GM19239 (cell line): ENCODE data around the gene ZNF573.
A peak's percentile ranks its signal among the peaks of the same experiment; 100 is the strongest.

Source experiments
- DNase-seq: peaks from one replicate; pipeline ENCODE4 v3.0.0; 2011; ENCODE audit warnings: low spot score; ENCODE audit not compliant: insufficient read length
- FAIRE-seq: peaks from 2 replicates; lab custom pipeline; 2011; peaks lifted over from hg19 to GRCh38; lab: Jason Lieb, UNC

The ZNF573 gene

DNA sequence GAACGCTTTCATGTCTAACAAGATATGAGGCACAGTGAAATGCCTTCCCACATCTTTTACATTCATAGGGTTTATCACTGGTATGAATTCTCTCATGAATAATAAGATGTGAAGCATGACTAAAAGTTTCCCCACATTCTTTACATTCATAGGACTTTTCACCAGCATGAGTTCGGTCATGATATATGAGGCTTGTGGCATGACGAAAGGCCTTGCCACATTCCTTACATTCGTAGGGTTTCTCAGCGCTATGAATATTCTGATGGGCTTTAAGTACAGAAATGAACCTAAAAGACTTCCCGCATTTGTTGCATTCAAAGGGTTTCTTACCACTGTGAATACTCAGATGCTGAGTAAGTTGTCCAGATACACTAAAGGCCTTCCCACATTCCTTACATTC is 81.2 kb downstream of the ZNF573 start:
- FAIRE-seq, result no peak

DNA sequence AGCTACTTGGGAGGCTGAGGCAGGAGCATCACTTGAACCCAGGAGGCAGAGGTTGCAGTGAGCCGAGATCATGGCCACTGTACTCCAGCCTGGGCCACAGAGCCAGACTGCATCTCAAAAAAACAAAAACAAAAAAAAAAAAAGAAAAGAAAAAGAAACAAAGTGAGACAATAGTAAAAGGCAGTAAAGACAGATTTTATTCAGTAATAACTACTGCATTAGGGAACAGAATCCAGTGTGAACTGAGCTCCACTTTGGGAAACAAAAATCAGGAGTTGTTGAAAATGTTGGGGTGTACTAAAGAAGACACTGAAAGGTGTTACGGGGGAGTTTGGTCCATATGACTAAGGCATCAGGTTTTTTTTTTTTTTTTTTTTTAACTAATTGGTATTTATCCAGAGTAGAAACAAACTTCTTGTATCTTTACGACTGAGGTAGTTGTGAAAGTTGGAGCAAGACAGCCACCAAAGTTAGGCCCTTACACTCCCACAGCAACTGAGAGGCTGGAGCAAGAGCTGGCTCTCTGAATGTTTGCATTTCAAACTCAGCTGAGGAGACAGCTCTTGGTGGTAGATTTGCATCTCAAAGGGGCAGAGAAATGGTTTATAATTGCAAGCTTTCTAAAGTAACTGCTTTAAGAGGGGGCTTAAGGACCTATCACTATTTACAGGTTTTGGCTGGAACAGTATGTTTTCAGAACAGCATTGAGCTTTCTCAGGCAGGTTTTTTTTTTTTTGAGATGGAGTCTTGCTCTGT is 84.1 kb downstream of the ZNF573 start:
- DNase-seq (no peak), FAIRE-seq (no peak)

More for the DNA sequence above, 81.2 kb downstream of the ZNF573 start:
- DNase-seq, result no peak

DNA sequence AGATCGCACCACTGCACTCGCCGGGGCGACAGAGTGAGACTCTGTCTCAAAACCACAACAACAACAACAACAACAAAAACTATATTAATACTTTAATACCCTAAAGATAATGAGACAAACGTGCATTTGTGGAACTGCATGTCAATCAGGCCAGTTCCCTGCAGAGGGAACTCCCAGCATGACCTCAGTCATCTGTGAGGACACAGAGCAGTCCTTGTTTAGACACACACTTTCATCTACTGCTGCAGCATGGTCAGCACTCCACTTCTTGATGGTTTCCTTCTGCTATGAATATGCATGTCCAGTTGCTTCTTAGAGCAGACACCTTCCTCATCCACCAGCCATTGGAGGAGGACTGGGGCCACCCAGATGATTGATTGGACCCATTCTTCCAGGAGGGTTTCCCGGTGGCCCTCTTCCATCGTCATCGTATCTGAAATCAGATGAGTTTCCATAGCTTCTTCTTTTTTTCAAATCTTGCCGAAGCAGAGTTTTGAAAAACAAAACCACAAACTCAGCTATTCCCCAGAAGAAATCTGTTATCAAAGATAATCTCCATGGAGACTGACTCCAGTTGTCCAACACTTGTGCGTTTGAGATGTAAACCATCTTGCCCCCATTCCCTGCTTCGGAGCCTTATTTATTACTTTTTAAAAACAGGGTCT is 86.3 kb downstream of the ZNF573 start:
- DNase-seq, result no peak
- no peak for FAIRE-seq

- DNase-seq (peak; percentile 16), FAIRE-seq (no peak)
Observed at GRCh38 chr19:37691881-37692504, 87.4 kb downstream of the ZNF573 start.
